GM21528 (cell line): ENCODE results near the gene ATP2C2.
"Not testable (repeated sequence)": the region's sequence is repeated elsewhere in the genome, so short reads cannot be mapped to it uniquely, and the experiment has no call there.

ENCODE experiments used
- ATAC-seq: cut with Tn5 transposase; IDR thresholded peaks from one replicate; pipeline ENCODE4 v1.9.1; 2021; ENCODE audit warnings: mild to moderate bottlenecking, moderate library complexity; ENCODE audit not compliant: unreplicated experiment, low FRiP score

Gene ATP2C2

DNA sequence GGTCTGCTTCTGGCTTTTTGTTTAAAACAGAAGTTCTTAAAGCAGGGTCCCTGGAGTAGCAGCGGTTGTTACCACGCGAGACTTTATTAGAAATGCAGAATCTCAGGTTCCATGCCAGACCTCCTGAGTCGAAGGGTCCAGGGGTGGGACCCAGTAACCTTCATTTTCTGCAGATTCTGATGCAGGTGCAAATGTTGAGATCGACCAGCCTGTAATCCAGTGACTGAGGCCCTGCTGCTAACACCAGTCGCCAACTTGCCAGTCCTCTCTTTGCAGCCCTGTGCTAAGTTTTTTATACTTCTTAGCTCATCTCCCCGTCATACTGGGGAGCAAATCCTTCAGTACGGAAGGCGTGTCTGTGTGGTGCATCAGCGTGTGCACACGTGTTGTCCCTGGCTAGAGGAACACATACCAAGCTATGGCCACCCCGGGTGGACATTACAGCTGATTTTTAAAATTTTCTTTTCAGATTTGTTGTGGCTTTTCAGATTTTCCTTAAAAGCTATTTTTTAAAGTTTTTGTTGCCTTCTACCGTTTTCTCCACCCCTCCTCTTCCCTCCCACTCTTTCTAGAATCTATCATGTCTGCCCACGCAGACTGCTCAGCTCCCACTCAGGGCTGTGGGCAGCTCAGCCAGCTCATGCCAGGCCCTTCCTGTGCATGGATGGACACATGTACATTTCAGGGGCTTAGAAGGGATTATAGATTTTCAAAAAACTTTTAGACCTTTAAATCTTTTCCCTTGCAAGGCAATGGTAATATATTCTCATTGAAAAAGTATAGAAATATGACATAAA is 78.5 kb downstream of the ATP2C2 start:
- ATAC-seq, result no peak

DNA sequence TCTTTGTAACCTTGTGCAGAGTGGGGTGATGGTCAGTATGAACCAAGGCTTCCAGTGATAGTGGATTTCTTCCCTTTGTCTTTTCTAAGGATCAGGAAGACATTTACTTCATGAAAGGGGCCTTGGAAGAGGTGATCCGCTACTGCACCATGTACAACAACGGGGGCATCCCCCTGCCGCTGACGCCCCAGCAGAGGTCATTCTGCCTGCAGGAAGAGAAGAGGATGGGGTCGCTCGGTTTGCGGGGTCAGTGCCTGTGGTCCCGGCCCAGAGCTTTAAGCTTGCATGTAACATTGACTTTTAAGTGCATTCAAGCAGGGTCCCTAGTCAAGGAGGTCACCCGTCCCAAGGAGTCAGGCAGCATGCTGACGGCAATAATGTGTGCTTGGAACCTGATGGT is 80.1 kb downstream of the ATP2C2 start:
- ATAC-seq, result no peak

DNA sequence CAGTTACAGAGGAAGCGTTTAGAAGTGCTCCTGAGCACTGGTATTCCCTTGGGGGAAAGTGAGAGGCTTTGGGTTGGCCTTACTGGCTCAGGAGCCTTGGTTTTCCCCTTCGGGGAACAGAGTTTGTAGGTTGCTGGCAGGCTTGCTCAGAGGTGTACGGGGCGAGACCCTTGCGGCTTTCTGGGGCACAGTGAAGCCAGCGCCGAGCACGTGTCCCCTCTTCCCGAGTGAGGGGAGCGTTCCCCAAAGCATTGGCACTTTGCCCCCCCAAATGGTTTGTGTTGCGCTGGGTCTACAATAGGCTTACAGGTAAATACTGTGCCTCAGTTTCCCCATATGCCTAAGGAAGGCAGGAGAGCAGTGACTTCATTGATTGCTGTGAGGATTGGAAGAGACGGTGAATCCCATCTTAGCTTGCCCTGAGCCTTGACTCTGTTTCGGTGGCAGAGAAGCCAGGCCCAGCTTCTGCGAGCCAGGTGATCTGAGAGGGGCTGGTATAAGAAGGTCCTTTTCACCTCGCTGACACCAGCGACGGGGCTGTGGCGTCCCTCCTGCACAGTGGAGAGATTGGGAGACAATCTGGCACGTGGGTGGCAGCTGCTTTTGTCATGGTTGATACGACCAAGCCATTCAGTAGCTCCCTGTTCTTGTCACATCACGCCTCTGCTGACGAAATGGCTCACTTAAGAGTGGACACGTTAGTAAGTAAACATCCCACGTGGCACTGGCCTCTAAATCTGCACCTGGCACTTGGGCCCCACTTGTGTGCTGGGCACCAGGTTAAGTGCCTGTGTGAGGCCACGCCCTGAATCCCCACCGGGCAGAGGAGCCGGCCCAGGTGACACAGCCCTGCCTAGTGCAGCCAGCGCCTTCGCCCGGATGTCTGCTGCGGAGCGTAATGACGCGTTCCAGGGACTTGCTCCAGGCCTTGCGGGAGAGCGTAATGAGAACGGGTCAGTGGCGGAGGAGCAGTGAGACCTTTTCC is 81.1 kb downstream of the ATP2C2 start:
- ATAC-seq, result no peak

DNA sequence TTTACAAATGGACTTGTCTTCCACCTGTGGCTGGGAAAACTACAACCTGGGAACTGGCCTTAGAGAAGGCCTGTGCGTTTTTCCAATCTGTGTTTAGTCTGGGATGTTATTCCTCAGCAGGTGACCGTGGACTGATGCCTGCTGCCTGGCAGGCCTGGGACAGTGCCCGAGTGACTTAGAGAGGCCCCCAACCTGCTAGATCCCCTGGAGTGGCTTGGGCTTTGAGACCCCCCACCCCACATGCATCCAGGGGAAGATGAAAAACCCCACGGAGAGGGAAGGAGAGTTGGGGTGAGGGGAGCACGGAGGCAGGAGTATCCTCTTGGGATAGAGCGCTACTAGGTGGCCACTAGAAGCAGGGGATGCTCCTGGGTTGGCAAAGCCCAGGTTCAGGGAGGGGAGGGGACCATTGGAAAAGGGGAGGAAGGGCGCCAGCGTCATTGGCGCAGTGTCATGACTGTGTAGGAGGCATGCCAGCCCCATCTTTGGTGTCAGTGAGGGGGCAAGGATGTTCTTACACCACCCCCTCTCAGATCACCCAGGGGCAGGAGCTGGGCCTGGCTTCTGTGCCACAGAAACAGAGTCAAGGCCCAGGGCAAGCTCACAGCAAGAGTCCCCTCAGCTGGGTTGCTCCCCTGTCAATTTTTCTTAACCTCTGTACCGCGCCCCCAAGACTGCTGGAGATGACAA is 82.0 kb downstream of the ATP2C2 start:
- no peak for ATAC-seq

DNA sequence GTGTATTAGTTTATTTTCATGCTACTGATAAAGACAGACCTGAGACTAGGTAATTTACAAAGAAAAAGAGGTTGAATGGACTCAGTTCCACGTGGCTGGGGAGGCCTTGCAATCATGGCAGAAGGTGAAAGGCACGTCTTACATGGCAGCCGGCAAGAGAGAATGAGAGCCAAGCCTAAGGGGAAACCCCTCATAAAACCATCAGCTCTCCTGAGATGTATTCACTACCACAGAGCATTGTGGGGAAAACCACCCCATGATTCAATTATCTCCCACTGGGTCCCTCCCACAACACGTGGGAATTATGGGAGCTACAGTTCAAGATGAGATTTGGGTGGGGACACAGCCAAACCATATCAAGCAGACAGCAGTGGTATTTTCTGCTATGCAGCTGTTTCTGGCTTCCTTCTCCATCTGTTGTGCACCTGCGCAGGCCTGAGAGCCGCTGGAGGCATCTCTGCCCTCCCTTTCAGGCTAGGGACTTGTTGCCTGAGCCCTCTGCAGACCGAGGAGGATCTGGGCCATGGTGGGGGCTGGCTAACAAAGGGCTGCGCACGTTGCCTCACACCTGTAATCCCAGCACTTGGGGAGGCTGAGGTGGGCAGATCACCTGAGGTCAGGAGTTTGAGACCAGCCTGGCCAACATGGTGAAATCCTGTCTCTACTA is 82.8 kb downstream of the ATP2C2 start:
- not testable (repeated sequence) for ATAC-seq

DNA sequence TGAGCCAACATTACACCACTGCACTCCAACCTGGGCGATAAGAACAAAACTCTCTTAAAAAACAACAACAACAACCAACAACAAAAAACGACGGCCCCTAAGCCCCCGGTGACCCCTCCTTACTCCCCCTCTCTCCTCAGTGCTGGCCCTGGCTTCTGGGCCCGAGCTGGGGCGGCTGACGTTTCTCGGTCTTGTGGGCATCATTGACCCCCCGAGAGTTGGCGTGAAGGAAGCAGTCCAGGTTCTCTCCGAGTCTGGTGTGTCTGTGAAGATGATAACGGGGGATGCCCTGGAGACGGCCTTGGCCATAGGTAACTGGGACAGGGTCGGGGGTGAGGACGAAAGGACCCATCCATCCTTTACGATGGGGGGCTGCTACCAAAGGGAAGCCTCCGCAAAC is 83.4 kb downstream of the ATP2C2 start:
- ATAC-seq, result no peak

DNA sequence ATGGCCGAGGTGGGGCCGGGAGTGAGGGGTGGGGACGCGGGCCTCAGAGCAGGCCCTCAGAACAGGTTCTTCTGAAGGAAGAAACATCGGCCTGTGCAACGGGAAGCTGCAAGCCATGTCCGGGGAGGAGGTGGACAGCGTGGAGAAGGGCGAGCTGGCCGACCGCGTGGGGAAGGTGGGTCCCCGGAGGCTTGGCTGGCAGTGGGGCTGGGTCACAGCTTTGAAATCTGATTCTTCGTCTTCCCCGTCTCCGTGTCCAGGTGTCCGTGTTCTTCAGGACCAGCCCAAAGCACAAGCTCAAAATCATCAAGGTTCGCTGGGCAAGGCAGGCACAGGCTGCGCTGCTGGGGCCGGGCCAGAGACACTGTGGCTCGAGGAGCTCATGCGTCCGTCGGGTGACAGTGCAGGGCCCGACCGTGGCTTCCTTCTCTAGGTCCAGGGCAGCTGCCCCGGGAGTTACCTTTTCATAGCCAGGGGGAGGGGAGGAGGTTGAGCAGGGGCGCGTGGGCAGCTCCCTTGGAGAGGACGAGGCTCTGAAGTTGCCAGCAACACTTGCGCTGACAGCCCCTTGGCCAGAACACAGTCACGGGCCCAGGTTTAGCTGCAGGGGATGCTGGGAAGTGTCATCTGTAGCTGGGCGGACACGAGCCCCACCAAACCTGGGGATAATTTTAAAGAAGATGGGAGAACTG is 84.9 kb downstream of the ATP2C2 start:
- ATAC-seq, result no peak

DNA sequence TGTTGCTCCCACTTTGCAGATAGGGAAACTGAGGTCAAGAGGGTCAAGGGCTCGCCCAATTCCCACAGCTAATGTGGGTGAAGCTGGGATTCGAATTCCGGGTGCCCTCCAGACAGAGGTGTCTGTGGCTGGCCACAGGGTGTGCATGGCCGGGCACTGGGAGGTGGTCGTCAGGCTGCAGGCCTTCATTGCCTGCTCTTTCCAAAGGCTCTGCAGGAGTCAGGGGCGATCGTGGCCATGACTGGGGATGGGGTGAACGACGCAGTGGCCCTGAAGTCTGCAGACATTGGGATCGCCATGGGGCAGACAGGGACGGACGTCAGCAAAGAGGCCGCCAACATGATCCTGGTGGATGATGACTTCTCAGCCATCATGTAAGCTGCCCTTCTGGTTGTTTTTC is 86.3 kb downstream of the ATP2C2 start:
- no peak for ATAC-seq

DNA sequence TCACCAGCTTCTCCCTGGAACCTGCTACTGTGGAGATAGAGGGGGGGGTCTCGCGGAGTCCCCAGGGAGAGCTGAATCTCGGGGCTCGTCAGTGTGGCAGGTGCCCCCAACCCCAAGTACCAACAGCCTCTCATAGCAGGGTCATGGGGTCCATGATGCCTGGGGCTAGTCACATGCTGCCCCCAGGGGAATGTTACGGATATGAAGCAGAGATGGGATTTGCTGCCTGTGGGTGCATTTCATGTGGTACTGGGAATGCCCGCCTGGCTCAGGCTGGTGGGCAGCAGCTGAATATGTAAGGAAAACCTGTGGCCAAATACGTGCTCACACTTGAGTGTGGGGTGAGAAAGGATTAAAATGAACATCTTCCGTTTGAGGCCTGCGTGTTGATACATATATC is 86.7 kb downstream of the ATP2C2 start:
- no peak for ATAC-seq

DNA sequence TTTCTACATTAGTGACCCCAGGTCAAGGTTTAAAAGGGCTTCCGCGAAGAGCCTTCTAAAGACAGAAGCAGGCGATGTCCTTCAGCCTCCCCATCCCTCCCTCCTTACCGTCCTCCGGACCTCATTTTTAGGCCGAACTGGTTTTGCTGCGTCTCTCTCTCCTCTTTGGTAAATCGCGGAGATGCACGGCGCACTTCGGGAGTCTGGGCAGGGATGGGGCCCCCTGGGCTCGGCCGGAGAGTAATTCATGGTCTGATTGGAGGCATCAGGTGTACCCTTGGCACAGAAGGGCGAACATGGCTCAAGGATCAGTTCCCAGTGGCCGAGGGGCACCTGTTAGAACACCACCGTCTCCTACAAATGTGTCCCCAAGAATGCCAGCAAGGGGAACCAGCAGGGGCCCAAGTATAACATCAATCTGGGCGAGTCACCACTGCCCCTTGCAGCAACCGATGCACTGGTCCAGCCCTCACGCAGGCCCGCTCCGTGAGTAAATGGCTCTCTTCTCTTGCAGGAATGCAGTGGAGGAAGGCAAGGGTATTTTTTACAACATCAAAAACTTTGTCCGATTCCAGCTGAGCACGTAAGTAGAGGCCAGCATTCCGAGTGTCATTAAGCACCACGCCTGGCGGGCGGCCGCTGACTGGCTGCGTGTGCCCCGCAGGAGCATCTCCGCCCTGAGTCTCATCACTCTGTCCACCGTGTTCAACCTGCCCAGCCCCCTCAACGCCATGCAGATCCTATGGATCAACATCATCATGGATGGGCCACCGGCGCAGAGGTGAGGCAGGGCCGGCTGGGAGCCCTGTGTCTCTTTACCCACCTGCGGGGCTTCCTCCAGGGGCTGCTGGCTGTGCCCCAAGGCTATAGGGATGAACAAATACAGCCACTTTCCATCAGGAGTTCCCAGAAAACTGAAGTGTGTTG is 90.5 kb downstream of the ATP2C2 start:
- no peak for ATAC-seq

DNA sequence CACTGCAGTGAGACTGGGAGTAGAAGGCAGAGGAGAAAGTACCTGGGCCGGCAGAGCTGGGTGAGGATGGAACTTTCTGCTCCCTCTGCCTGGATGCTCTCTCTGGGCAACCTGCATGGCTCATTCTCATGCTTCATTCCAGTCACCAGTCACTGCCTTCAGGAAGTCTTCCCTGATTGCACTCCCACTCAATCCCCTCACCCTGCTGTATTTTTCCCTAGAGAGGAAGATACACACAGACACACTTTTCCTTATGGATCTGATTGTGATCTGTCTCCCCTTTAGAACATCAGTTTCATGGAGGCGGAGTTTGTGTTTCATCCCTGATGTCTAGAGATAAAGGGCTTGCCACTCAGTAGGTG is 91.2 kb downstream of the ATP2C2 start:
- no peak for ATAC-seq

DNA sequence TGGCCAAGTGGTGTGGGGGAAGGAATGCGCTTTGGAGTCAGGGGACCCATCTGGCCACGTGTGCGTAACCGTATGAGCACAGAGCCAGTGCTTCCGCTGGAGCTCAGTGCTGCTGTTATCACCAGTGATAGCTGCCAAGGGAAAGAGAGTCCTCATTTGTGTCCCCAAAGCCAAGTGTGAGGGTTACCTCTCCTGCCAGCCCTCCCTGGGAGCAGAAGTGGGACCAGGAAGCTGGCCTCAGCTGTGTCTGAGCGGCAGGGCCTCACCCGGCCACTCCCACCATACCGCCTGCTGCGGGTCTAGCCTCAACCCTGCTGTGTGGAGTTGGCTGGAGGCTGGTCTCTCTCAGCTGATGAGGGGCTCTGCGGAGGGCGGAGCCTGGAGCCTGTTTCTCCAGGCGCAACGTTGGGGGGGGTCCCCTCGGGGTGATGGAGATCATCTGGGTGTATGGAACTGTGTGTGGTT is 91.6 kb downstream of the ATP2C2 start:
- no peak for ATAC-seq

DNA sequence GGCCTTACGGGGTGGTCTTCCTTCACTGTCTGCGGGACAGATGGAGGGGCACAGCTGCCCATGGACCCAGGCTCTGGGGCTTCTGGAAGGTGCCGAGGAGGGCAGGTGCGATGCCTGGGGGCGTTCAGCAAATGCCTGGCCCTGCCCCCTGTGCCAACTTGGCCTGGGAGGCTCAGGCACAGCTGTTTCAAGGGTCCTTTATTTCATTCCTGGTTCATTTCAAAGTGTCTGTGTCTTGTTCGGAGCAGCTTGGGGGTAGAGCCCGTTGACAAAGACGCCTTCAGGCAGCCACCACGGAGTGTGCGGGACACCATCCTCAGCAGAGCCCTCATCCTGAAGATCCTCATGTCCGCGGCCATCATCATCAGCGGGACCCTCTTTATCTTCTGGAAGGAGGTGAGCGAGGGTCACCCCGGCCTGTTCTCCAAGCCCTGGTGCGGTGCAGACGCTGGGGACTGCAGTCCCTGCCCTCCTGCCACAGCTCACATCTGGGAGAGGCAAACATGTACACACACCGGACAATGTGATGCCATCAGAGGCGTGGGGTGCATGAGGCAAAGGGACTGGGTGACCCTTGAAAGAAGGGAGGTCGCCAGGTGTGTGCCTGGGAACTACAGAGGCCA is 92.2 kb downstream of the ATP2C2 start:
- ATAC-seq, result no peak

DNA sequence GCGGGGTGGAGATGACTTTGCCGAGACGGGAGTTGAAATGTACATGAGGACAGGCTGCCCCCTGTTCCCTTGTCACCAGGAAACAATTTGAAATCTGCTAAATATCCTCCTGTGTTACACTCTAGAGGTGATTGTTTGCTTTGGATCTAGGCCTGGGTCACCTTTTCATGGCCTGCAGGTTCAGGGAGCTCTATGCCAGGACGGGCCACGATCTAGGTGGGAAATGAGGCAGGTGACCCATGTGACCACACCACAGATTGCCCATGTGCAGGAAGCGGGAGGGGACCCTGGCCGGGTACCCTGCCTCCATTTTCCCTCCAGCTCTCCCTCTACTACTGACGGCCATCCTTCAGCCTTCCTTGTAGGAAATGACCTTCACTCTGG is 92.7 kb downstream of the ATP2C2 start:
- no peak for ATAC-seq

DNA sequence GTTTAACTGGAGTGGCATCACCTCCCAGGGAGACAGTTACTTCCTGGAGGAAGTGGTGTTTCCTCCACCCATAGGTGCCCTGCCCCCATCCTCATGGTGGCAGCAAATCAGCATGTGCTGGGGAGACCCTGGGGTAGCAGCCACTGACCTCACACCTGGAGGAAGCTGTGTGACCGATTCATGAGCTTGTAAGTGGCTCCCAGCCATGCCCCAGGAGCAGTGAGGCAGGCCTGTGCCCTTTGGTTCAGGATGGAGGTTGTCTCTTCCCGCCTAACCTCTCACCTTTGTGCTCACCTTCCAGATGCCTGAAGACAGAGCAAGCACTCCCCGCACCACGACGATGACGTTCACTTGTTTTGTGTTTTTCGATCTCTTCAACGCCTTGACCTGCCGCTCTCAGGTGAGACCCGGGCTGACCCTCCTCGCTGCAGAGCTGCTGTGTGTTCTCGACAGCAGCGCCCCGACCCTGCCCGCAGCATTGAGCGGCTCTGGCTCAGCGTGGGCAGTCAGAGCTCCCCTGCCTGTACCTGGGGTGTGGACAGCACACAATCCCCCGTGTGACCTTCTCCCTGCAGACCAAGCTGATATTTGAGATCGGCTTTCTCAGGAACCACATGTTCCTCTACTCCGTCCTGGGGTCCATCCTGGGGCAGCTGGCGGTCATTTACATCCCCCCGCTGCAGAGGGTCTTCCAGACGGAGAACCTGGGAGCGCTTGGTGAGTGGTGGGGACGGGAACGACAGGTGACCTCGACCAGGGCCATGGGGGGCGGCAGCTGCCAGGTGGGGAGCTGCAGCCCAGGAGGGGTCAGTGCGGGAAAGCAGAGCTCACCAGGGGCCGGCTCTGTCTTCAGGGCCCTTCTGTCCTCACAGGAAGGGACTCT is 93.3 kb downstream of the ATP2C2 start:
- no peak for ATAC-seq

DNA sequence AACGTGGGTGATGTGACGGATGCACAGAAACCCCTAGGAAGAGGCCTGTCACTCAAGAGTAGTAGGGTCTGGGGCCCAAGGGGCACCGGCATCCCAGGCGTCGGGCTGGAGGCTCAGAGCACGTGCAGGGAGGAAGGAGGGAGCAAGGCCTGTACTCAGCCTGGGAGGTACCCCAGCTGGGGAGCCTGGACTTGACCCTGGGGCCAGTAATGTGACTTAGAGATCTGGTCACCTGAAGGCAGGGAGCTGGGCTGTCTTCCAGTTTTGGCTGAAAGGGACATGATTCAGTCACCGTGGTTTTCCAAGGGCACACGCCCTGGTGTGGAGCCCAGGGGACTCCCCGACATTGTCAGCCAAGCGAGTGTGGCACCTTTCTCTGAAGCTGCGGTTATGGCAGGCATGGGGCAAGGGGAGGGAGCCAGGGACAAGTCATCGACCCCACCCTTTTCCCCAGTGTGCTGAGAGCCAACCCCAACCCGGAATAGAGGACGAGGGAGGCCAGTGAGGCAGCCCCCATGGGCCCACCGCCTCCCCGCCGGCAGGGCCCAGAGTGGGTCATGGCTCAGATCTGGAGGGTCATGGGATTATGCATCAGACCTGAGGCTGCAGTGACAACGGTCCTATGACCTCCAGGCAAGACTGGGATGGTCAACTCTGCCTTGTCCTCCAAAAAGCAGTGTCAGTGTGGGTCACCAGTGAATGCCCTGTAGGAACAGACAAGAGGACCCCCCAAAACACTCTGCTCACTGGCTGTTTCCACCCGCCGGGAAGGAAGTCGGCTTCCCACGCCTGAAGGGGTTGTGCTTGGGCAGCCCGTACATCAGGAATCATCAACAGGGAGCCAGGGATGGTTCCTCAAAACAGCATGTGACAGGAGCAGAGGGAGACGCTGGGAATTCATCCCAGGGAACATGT is 94.2 kb downstream of the ATP2C2 start:
- ATAC-seq, result no peak
